Measurements from ENCODE around the gene FANK1. TPM values are rescaled to one million over a fixed set of nuclear protein-coding genes. Genes with fewer than 3 reads are reported as not detected.

Gene FANK1
- total RNA-seq, 1 experiment from 2014 or later = 0.85 TPM

DNA sequence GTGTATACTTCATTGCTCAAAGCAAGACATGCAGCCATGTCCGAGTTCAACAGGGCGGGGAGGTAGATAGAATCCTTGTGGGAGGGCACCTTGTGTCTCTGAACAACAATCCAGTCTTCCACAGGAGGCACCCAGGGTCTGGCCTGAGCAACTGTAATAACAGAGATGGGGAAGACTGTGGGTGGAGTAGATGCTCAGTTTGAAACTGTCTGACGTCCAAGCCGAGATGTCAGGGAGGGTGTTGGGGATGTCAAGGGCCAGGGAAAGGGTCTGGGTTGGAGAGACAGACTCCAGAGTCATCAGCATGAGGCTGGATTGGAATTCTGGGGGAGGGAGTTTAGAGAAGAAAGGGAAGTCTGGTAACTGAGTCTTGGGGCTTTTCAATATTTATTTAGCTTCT lies 88.0 kb downstream of the FANK1 start:
- DNase-seq = no peak
- Mint-ChIP-seq H3K4me3 (ENCODE audit: low read depth, unreplicated experiment) (no peak overlapping the region), H3K9me3 (ENCODE audit: low read depth, unreplicated experiment) (no peaks in the 10 kb centered on the region), H3K27ac (ENCODE audit: unreplicated experiment) (no peak overlapping the region), H3K36me3 (ENCODE audit: insufficient read depth, unreplicated experiment) (no peaks in the 10 kb centered on the region), H3K27me3 (ENCODE audit: unreplicated experiment) (no peaks in the 10 kb centered on the region), H3K4me1 (ENCODE audit: low read depth, unreplicated experiment) (peaks cover 12% of the 10 kb centered on the region)
- intact Hi-C loops (cut with micrococcal nuclease; ENCODE audit: unreplicated experiment) = no loop called here
- TF ChIP-seq, protein P1, sequence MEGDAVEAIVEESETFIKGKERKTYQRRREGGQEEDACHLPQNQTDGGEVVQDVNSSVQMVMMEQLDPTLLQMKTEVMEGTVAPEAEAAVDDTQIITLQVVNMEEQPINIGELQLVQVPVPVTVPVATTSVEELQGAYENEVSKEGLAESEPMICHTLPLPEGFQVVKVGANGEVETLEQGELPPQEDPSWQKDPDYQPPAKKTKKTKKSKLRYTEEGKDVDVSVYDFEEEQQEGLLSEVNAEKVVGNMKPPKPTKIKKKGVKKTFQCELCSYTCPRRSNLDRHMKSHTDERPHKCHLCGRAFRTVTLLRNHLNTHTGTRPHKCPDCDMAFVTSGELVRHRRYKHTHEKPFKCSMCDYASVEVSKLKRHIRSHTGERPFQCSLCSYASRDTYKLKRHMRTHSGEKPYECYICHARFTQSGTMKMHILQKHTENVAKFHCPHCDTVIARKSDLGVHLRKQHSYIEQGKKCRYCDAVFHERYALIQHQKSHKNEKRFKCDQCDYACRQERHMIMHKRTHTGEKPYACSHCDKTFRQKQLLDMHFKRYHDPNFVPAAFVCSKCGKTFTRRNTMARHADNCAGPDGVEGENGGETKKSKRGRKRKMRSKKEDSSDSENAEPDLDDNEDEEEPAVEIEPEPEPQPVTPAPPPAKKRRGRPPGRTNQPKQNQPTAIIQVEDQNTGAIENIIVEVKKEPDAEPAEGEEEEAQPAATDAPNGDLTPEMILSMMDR (IDR thresholded peaks at IDR 0.05; ENCODE audit: unreplicated experiment) = no peak
- BruUV-seq (replicated peaks) = no TSS peak
- CTCF ChIA-PET = no interaction called here

DNA sequence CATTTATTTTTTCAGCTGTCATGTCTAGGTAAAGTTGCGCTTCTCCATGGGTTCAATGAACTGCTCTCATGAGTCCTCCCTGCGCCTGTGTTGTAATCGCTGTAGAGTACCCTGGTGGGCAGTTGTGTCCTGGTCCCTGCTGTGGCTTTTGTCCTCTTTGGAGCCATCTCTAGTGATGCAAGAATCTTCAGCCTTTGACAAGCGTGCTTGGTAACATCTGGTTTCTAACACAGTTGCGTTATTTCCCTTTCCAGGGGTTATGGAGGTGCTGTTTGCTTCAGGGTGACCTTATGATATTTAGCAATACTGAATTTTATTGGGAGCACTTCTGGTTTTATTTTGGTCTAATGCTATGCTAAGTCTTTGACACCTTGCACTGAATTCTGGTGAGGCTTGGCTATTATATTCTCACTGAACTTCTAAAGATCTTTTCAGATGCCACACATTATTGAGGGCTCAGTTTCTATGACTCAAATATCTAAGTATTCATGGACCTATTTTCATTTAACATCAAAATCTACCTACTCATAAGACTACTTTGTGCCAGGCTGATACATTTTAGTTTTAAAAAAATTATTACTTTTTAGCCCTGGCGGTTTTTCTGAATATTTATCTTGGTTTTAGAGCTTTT lies 88.6 kb downstream of the FANK1 start:
- CTCF ChIA-PET = no interaction called here
- Mint-ChIP-seq H3K4me3 (ENCODE audit: low read depth, unreplicated experiment) (no peak overlapping the region), H3K9me3 (ENCODE audit: low read depth, unreplicated experiment) (no peaks in the 10 kb centered on the region), H3K4me1 (ENCODE audit: low read depth, unreplicated experiment) (peaks cover 12% of the 10 kb centered on the region), H3K36me3 (ENCODE audit: insufficient read depth, unreplicated experiment) (no peaks in the 10 kb centered on the region), H3K27me3 (ENCODE audit: unreplicated experiment) (no peaks in the 10 kb centered on the region), H3K27ac (ENCODE audit: unreplicated experiment) (no peak overlapping the region)
- TF ChIP-seq, protein P1 (IDR thresholded peaks at IDR 0.05; ENCODE audit: unreplicated experiment) = no peak
- intact Hi-C loops (cut with micrococcal nuclease; ENCODE audit: unreplicated experiment) = no loop called here
- no peak for DNase-seq
- BruUV-seq (replicated peaks) = no TSS peak

DNA sequence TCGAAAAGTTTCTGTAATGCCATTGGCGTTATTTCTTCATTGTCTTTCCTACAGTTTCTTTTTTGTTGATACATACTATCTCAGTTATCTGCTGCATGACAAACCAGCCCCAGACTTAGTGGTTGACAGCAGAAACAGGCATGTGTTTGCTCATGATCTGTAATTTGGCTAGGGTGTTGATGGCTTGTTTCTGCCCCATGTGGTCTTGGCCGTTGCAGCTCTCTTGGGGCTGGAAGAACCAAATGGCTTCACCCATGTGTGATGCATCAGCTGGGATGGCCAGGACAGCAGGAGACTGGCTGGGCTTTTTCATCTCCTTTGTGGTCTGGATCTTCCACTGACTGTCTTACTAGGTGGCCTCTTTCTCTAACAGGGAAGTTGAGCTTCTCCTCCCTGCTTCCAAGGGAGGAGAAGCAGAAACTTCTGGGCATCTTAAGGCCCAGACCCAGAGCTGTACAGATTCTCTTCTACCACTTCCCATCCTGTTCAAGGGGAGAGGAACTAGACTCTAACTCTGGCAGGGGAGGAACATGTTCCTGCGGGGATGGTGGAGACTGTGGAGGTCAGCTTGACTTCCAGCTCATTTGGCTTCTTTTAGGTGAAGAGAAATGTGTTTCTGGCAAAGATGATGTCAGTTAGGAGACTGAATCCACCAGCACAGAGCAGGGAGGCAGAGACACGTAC lies 89.3 kb downstream of the FANK1 start:
- BruUV-seq (replicated peaks) = no TSS peak
- H3K27me3 Mint-ChIP-seq (ENCODE audit: unreplicated experiment) = no peaks in the 10 kb centered on the region
- CTCF ChIA-PET = no interaction called here

DNA sequence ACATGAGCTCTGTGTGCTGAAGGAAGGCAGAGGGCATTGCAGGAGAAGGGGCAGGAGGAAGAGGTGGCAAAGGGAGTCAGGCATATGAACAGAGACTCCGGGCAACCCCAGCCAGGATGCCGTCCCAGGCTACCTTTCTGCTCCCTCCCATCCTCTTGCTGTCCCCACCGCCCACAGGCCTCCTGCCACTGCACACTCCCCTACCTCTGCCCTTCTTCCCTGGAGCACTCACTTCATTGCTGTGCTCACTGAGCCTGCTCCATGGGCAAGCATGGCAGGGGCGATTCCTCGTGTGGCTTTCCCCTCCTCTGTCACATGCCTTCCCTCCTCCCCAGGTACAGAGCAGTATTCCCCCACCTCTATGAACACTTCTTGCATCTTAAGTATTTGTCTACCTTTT lies 93.4 kb downstream of the FANK1 start:
- TF ChIP-seq, protein P1 (IDR thresholded peaks at IDR 0.05; ENCODE audit: unreplicated experiment) = no peak
- CTCF ChIA-PET = no interaction called here

More for the DNA sequence above, 89.3 kb downstream of the FANK1 start:
- H3K9me3 Mint-ChIP-seq (ENCODE audit: low read depth, unreplicated experiment) = no peaks in the 10 kb centered on the region
- TF ChIP-seq, protein P1 (IDR thresholded peaks at IDR 0.05; ENCODE audit: unreplicated experiment) = no peak
- DNase-seq = no peak
- H3K4me3 Mint-ChIP-seq (ENCODE audit: low read depth, unreplicated experiment) = no peak overlapping the region
- no peak overlapping the region for H3K27ac Mint-ChIP-seq (ENCODE audit: unreplicated experiment)
- intact Hi-C loops (cut with micrococcal nuclease; ENCODE audit: unreplicated experiment) = no loop called here
- H3K4me1 Mint-ChIP-seq (ENCODE audit: low read depth, unreplicated experiment) = peaks cover 12% of the 10 kb centered on the region
- no peaks in the 10 kb centered on the region for H3K36me3 Mint-ChIP-seq (ENCODE audit: insufficient read depth, unreplicated experiment)

More for the DNA sequence above, 93.4 kb downstream of the FANK1 start:
- no peak for DNase-seq
- Mint-ChIP-seq H3K9me3 (ENCODE audit: low read depth, unreplicated experiment) (no peaks in the 10 kb centered on the region), H3K4me1 (ENCODE audit: low read depth, unreplicated experiment) (no peaks in the 10 kb centered on the region), H3K27ac (ENCODE audit: unreplicated experiment) (no peak overlapping the region), H3K4me3 (ENCODE audit: low read depth, unreplicated experiment) (no peak overlapping the region), H3K36me3 (ENCODE audit: insufficient read depth, unreplicated experiment) (no peaks in the 10 kb centered on the region), H3K27me3 (ENCODE audit: unreplicated experiment) (no peaks in the 10 kb centered on the region)
- no TSS peak for BruUV-seq (replicated peaks)
- intact Hi-C loops (cut with micrococcal nuclease; ENCODE audit: unreplicated experiment) = no loop called here

All from Calu3 (cell line).